ENCODE results near the gene POMGNT1.
"Not testable (repeated sequence)": the region's sequence is repeated elsewhere in the genome, so short reads cannot be mapped to it uniquely, and the experiment has no call there.

DNA sequence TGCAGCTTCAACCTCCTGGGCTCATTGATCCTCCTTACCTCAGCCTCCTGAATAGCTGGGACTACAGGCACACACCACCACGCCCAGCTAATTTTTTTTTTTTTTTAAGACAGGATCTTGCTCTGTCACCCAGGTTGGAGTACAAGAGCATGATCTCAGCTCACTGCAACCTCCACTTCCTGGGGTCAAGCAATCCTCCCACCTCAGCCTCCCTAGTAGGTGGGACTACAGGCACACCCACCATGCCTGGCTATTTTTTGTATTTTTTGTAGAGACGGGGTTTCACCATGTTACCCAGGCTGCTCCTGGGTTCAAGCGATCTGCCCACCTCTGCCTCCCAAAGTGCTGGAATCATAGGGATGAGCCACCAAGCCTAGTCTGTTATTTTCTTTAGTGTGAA lies 45.6 kb upstream of the POMGNT1 start:
- TF ChIP-seq, protein P1, sequence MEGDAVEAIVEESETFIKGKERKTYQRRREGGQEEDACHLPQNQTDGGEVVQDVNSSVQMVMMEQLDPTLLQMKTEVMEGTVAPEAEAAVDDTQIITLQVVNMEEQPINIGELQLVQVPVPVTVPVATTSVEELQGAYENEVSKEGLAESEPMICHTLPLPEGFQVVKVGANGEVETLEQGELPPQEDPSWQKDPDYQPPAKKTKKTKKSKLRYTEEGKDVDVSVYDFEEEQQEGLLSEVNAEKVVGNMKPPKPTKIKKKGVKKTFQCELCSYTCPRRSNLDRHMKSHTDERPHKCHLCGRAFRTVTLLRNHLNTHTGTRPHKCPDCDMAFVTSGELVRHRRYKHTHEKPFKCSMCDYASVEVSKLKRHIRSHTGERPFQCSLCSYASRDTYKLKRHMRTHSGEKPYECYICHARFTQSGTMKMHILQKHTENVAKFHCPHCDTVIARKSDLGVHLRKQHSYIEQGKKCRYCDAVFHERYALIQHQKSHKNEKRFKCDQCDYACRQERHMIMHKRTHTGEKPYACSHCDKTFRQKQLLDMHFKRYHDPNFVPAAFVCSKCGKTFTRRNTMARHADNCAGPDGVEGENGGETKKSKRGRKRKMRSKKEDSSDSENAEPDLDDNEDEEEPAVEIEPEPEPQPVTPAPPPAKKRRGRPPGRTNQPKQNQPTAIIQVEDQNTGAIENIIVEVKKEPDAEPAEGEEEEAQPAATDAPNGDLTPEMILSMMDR (IDR thresholded peaks at IDR 0.05) = not testable (repeated sequence)
- TF ChIP-seq EZH2phosphoT487 (IDR thresholded peaks at IDR 0.05) = not testable (repeated sequence)
